Natural killer cell (primary cell): ENCODE data around the gene SERTM1. TPM values are rescaled to one million over a fixed set of nuclear protein-coding genes. Genes with fewer than 3 reads are reported as not detected.

ENCODE experiments used
- ATAC-seq, 3 donors: fragments of 150-1000 bp in 2 of 3; fragments of 200-7000 bp in 1 of 3; cut with Tn5 transposase; 1 replicate in 1 of 3; 2 replicates in 2 of 3; pipeline ENCODE4 v1.10.0; 2021; ENCODE audit warnings: mild to moderate bottlenecking in 2 of 3, moderate library complexity in 2 of 3
- DNase-seq, 2 donors: peaks; one replicate each; pipeline versions ENCODE4 v3.0.0 to v3.0.0-alpha.2; 2013 to 2021; ENCODE audit warnings: mixed read lengths in 1 of 2
- H3K27ac ChIP-seq: one replicate; pipeline ENCODE4 v1.5.1; 2013; ENCODE audit warnings: mild to moderate bottlenecking, low read length
- H3K27me3 ChIP-seq: one replicate; pipeline ENCODE4 v1.6.1; 2013; ENCODE audit warnings: low read length; ENCODE audit not compliant: control insufficient read depth, insufficient read depth
- H3K36me3 ChIP-seq: one replicate; pipeline ENCODE4 v1.6.1; 2013; ENCODE audit warnings: low read length; ENCODE audit not compliant: control insufficient read depth, insufficient read depth
- H3K4me1 ChIP-seq: one replicate; pipeline ENCODE4 v1.6.1; 2013; ENCODE audit warnings: low read length; ENCODE audit not compliant: control insufficient read depth, insufficient read depth
- H3K4me3 ChIP-seq: one replicate; pipeline ENCODE4 v1.5.1; 2013; ENCODE audit warnings: low read length
- H3K9me3 ChIP-seq: one replicate; pipeline ENCODE4 v1.6.1; 2013; ENCODE audit warnings: low read length; ENCODE audit not compliant: control insufficient read depth, insufficient read depth
- H3K27ac Mint-ChIP-seq, 2 donors: one replicate each; pipeline ENCODE4 v1.8.0; 2022; ENCODE audit warnings: mild to moderate bottlenecking in 2 of 2, mixed read lengths in 2 of 2, moderate library complexity in 1 of 2
- H3K27me3 Mint-ChIP-seq, 2 donors: one replicate each; pipeline ENCODE4 v1.8.0; 2022; ENCODE audit warnings: low read depth in 2 of 2, mixed read lengths in 2 of 2
- H3K36me3 Mint-ChIP-seq: one replicate; pipeline ENCODE4 v1.8.0; 2022; ENCODE audit warnings: mixed read lengths
- H3K4me1 Mint-ChIP-seq, 2 donors: one replicate each; pipeline ENCODE4 v1.8.0; 2022; ENCODE audit warnings: mixed read lengths in 2 of 2
- H3K4me3 Mint-ChIP-seq: one replicate; pipeline ENCODE4 v1.8.0; 2022; ENCODE audit warnings: mild to moderate bottlenecking, moderate library complexity, mixed read lengths
- H3K9me3 Mint-ChIP-seq, 2 donors: one replicate each; pipeline ENCODE4 v1.8.0; 2022; ENCODE audit warnings: mixed read lengths in 2 of 2
- CTCF ChIP-seq: fragments of 200-600 bp; IDR thresholded peaks from one replicate; pipeline ENCODE4 v1.8.0; 2022; ENCODE audit warnings: antibody characterized with exemption
- WGBS: methylation state at CpG from one replicate; pipeline ENCODE4 v1.1.7; 2013; ENCODE audit warnings: missing lambda C conversion rate; ENCODE audit not compliant: insufficient coverage; 5-methylcytosine and 5-hydroxymethylcytosine counted together
- intact Hi-C: fragments of 100-400 bp; cut with micrococcal nuclease; formaldehyde crosslinking; loops from one replicate; pipeline ENCODE4 v1.14.2; 2022
- total RNA-seq, 4 donors: library from RNA; stranded (reverse); fragments of 120-200 nt in 1 of 4; gene quantifications; one replicate each; pipeline versions ENCODE4 v1.2.3 to v1.2.4, GENCODE V29; 2013 to 2022

The SERTM1 gene
- total RNA-seq, 3 donors from 2014 or later (not counting 1 experiment from before 2014, with no cell fraction given), result not detected

- peaks cover 0 to 3% of the 10 kb centered on the region in 2 donors for H3K9me3 Mint-ChIP-seq
- WGBS, result 50% methylated on average over 1 of the region's 2 CpGs
- H3K27me3 Mint-ChIP-seq, result peaks cover 7 to 10% of the 10 kb centered on the region in 2 donors
- no peak for DNase-seq
- TF ChIP-seq CTCF, result no peak
- Histone ChIP-seq H3K36me3 (no peaks in the 10 kb centered on the region), H3K27me3 (no peaks in the 10 kb centered on the region), H3K4me3 (no peak overlapping the region), H3K4me1 (no peaks in the 10 kb centered on the region), H3K27ac (no peak overlapping the region), H3K9me3 (no peaks in the 10 kb centered on the region)
- intact Hi-C loops, result no loop called here
- H3K4me1 Mint-ChIP-seq, result no peaks in the 10 kb centered on the region
- no peak overlapping the region for H3K4me3 Mint-ChIP-seq
- H3K36me3 Mint-ChIP-seq, result no peaks in the 10 kb centered on the region
- no peak overlapping the region for H3K27ac Mint-ChIP-seq
- no peak for ATAC-seq
Measured at GRCh38 chr13:36713887-36714286, 40.1 kb downstream of the SERTM1 start.

GRCh38 chr13:36715841-36716240 lies 42.0 kb downstream of the SERTM1 start:
- ATAC-seq (no peak), DNase-seq (no peak)
- intact Hi-C loops, result no loop called here
- Histone ChIP-seq H3K27me3 (no peaks in the 10 kb centered on the region), H3K4me3 (no peak overlapping the region), H3K4me1 (no peaks in the 10 kb centered on the region), H3K27ac (no peak overlapping the region), H3K36me3 (no peaks in the 10 kb centered on the region), H3K9me3 (no peaks in the 10 kb centered on the region)
- Mint-ChIP-seq H3K4me1 (no peaks in the 10 kb centered on the region), H3K4me3 (no peak overlapping the region), H3K36me3 (no peaks in the 10 kb centered on the region), H3K9me3 (peaks cover 0 to 3% of the 10 kb centered on the region in 2 donors), H3K27me3 (peaks cover 7 to 10% of the 10 kb centered on the region in 2 donors), H3K27ac (no peak overlapping the region)
- no peak for TF ChIP-seq CTCF
- 93% methylated on average over 1 of the region's 1 CpG for WGBS

- Mint-ChIP-seq H3K4me1 (no peaks in the 10 kb centered on the region), H3K36me3 (no peaks in the 10 kb centered on the region), H3K4me3 (no peak overlapping the region), H3K27ac (no peak overlapping the region), H3K27me3 (peaks cover 11 to 15% of the 10 kb centered on the region in 2 donors), H3K9me3 (no peaks in the 10 kb centered on the region)
- H3K27ac ChIP-seq, result no peak overlapping the region
- no peaks in the 10 kb centered on the region for H3K4me1 ChIP-seq
- H3K27me3 ChIP-seq, result no peaks in the 10 kb centered on the region
- WGBS, result 96% methylated on average over 2 of the region's 2 CpGs
- ATAC-seq (no peak), DNase-seq (no peak)
- no peak for TF ChIP-seq CTCF
- H3K36me3 ChIP-seq, result no peaks in the 10 kb centered on the region
- intact Hi-C loops, result no loop called here
- H3K9me3 ChIP-seq, result no peaks in the 10 kb centered on the region
- no peak overlapping the region for H3K4me3 ChIP-seq
Measured at GRCh38 chr13:36717017-36717416, 43.2 kb downstream of the SERTM1 start.

GRCh38 chr13:36717966-36718545 lies 44.2 kb downstream of the SERTM1 start:
- H3K36me3 Mint-ChIP-seq, result no peaks in the 10 kb centered on the region
- Histone ChIP-seq H3K9me3 (no peaks in the 10 kb centered on the region), H3K4me3 (no peak overlapping the region), H3K27ac (no peak overlapping the region), H3K36me3 (no peaks in the 10 kb centered on the region), H3K4me1 (no peaks in the 10 kb centered on the region), H3K27me3 (no peaks in the 10 kb centered on the region)
- ATAC-seq, result no peak
- H3K4me3 Mint-ChIP-seq, result no peak overlapping the region
- H3K27ac Mint-ChIP-seq, result no peak overlapping the region
- DNase-seq, result no peak
- H3K9me3 Mint-ChIP-seq, result no peaks in the 10 kb centered on the region
- 79% methylated on average over 3 of the region's 3 CpGs for WGBS
- no peaks in the 10 kb centered on the region for H3K4me1 Mint-ChIP-seq
- H3K27me3 Mint-ChIP-seq, result peaks cover 8 to 15% of the 10 kb centered on the region in 2 donors
- no peak for TF ChIP-seq CTCF
- intact Hi-C loops, result no loop called here
